ENCODE results near the gene NFU1. TPM values are rescaled to one million over a fixed set of nuclear protein-coding genes. Genes with fewer than 3 reads are reported as not detected.

Gene NFU1
- total RNA-seq, 1 experiment from 2014 or later, result 70.2 TPM

DNA sequence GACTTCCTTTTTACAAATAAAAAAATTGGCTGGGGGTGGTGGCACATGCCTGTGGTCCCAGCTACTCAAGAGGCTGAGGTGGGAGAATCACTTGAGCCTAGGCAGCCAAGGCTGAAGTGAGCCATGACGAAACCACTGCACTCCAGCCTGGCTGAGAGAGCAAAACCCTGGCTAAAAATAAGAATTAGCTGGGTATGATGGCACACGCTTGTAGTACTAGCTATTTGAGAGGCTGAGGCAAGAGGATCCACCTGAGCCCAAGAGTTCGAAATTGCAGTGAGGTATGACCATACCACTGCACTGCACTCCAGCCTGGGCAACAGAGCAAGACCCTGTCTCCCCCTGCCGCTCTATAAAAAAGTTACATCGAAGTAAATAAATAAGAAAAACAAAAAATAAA is 83.9 kb downstream of the NFU1 start:
- no peak for DNase-seq (ENCODE audit: extremely low read depth, low read depth)

DNA sequence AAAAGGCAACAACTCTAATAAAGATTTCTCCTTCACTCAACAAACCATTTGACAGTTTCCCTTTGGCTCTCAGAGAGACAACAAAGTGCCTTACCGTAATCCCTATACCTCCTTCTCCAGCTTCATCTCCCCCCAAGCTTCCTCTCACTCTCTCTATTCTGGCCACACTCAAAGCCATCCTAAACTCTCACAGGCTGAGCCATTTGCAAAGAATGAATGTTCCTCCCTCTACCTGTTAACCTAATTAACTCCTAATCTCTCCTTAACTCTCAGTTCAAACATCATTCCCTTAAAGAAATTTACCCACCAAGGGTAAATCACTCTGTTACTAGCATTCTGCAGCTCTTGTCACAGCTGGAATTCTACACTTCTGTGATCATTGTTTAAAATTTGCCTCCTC is 88.5 kb downstream of the NFU1 start:
- DNase-seq (ENCODE audit: extremely low read depth, low read depth), result no peak

Other genes starting within 250 kb of the NFU1 start
- gene GFPT1, start 50.2 kb downstream of the NFU1 start, total RNA-seq (2014; rRNA removed; shearing (Covaris generic)), result 148 and 169 TPM in 2 replicates
- 37.7 and 39.4 TPM in 2 replicates for gene AAK1, start 206.3 kb upstream of the NFU1 start, total RNA-seq (2014; rRNA removed; shearing (Covaris generic))

All from NCI-H460 (cell line).